ENCODE measurements around the gene GPR146.

Gene GPR146

DNA sequence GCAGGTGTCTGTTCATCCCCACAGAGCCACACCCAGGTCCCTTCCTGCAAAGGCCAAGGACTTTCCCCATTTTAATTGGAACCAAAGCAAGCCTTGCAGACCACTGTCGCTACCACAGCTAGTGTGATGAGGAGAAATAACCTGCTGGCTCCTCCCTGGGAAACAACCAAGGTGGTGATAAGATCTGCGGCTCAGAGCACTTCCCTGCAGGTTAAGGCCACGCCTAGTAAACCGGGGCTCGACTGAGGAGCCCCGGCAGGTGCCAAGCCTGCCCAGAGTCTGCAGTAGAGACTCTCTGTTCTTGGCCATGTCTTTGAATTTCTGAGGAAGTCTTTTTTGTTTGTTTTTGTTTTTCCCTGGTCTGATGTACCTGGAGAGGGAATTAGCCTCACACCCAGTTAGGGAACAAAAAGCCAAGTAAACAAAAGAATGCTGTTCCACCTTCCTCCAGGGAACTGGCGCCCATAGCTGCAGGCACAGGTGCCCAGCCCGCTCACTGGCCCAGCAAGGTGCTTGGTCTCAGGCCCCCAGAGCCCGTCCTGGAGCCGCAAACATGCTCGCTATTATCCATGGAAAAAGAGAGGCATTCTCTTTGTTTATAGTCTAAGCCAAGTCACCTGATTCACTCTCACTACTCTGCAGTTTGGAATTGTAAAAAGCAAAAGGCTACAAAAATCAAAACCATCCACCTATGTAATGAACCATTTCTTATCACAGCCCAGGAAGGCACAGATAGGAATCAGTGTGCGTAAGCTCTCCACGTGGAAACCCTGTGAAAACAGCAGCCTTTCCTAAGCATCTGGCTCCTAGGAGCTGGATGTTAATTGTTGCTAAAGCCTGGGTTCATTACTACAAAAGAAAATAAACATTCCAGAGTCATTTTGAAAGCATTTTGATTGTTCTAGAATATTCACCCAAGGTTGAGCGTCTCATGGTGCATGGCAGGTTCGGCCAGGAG is 2.7 kb downstream of the GPR146 start:
- DNase-seq, result no peak

DNA sequence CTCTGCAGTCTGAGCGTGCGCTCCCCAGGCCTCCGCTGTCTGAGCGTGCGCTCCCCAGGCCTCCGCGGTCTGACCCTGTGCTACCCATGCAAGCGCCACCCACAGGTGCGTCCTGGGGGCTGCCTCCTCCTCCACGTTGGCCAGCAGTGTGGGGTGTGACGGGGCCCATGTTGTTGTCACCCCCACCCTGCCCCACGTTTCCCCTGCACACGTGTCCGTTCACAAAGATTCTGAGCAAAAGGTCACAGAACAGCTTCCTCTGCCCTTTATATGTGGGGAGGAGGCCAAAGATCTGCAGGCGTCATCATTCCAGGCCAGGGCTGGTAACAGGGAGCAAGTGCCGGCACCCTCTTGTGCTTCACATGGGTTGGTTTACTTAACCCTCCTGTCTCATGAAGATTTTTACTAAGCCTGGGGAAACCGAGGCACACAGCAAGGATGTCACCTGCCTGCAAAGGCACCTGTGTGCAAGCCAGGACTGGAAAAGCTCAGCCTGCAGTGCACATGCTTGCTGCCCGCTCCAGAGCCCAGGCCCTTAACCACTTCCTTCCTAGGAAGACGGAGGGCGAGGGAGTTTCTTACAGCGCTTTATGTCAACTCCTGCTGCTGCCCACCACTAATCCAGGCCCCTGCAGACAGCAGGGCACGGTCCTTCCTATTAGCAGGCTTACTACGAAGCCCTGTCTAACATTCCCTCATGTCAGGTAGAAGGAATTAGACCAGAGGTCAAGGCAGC is 4.8 kb downstream of the GPR146 start:
- no peak for DNase-seq

- DNase-seq, result no peak
These were observed 5.5 kb downstream of the GPR146 start for GRCh38 chr7:1049801-1050200.

DNA sequence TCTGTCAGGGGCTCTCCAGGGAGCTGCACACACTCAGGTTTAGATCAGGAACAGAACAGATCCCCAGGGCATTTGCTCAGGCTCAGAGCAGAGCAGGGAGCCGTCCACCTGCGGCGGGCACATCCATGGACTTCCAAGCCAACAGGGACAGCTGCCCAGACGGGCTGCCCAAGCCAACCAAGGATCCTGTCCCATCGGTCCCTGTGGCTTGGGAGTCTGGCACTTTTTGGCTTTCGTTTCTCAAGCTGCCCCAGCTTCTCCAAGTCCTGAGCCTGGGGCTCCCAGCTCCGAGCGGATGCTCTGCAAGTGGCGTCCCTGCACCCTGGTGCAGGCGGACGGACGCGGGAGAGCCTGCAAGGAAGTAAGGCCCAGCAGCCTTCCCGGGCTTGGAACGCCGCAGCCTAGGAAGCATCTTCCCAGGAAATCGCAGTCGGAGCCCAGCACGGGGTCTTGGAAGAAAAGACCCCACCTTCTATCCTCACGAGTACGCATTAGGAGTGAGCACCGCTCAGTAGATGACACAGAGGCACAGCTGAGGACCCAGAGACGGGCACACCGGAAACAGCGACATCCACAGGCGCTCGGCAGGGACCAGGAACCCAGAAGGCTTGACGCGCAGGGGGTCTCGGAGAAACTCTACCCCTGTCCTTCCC is 6.0 kb downstream of the GPR146 start:
- DNase-seq, result no peak

- DNase-seq, result no peak
These were observed 6.8 kb downstream of the GPR146 start for GRCh38 chr7:1050956-1051690.

DNA sequence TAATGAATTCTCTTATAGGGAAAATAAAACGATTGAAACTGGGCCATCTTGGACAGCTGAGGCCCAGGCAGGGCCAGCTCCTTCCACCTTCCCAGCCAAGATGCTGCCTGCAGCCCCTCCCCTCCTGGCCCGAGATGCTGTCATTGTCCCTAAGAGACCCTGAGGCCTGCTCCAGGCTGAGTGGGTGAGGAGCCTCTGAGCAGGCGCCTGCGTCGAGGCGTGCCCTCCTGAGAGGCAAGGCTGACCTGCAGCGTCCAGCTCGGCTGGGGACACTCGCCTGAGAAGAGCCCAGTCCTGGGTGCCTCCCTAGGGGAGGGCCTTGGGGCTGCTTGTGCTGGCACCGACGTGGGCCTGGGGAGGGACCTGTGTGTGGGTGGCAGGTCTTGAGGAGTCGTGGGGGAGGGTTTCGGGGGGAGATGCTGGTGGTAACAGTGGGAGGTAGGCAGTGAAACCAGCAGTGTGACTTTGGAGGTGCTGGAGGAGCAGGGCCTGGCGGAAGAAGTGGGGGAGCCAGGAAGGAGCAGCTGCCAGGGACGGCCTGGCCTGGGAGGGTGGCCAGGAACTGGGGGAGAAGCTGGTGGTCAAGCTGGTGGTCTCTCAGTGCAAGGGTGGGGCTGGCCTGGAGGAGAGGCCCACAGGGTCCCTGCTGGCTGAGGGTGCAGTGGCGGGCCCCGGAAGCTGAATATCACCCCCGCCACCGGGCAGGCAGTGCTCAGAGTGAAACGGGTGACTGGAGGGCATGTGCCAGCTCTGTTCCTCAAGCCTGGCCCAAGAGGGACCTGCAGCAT is 7.9 kb downstream of the GPR146 start:
- no peak for DNase-seq

- no peak for DNase-seq
These were observed 8.7 kb downstream of the GPR146 start for GRCh38 chr7:1053002-1053411.

DNA sequence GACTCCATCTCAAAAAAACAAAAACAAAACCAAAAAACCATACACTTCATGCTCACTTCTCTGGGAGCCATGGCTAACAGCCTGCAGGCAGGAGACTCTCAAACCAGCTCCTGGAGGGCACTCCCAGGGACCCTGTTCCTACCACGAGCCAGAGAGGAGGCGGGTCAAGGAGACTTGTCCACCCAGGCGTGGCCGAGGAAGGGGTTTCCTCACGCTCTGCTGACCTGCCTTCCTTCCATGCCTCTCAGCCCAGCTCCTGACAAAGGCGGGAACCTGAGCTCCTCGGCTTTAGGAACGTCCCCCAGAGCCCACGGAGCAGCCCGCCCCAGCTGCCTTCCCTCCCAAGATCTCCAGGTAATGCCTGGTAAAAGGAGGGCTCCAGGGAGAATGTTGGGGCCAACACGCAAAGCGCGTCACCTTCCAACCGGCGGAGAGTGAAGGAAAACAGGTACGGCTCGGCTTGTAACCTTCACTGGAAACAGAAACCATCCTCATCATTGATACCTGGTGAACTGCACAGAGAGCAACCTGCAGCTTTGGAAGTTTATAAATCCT is 9.5 kb downstream of the GPR146 start:
- no peak for DNase-seq

- no peak for DNase-seq
These were observed 10.1 kb downstream of the GPR146 start for GRCh38 chr7:1054438-1054837.

- no peak for DNase-seq
These were observed 10.6 kb downstream of the GPR146 start for GRCh38 chr7:1054861-1055450.

DNA sequence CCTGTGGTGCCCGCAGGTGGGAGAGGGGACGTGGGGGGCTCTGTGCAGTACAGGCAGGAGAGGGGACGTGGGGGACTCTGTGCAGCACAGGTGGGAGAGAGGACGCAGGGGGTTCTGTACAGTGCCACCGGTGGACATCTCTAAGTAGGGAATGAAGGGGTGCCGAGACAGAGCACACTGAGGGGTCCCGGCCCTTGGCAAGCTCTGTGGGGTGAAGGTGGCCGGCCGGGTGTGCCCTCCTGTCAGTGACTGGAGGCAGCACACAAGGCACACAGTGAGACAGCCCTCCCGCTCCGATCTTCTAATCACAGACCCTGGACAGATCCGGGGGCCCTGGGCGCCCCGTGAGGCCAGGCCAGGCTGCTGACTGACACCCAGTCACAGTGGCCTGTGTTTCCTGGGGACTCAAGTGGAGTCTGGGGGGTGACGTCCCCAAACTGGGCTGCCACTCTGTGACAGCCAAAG is 11.2 kb downstream of the GPR146 start:
- no peak for DNase-seq

DNA sequence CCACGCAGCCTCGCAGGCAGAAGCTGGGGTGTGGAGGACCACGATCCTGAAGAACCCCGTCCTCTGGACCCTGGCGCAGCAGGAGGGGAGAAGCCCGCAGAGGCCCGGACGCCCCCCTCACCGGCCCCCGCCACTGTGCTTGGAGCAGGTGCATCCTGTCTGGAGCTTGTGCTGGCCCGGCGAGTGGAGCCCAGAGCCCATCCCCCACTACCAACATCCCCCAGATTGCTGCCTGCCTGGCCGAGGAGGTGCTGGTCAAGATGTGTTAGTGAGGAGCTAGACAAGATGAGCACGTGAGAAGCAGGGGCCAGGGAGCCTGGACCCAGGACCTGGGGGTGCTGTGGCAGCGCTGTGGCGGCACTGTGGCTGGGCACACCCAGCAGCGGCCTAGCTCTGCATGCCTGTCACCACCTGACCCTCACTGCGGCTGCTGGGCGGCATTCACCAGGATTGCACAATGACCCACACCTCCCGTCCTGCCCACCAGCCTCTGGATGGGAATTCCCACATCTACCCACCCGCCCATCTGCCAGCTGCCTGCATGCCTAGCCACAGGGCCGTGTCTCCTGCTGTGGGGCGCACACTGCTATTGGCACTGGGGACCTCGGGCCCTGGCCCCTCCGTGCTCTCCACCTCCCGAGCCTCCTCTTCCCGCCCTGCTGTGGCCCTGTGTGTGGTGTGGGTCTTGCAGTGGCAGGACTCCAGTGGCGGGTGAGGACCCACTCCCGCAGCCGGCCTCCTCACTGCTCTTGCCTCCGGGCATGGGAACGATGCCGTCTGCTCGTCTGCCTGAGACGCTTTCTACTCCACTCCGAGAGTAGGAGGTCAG is 11.8 kb downstream of the GPR146 start:
- DNase-seq, result no peak

- no peak for DNase-seq
These were observed 12.6 kb downstream of the GPR146 start for GRCh38 chr7:1056785-1057410.

- no peak for DNase-seq
These were observed 13.3 kb downstream of the GPR146 start for GRCh38 chr7:1057416-1058291.

- no peak for DNase-seq
These were observed 14.0 kb downstream of the GPR146 start for GRCh38 chr7:1058311-1058710.

DNA sequence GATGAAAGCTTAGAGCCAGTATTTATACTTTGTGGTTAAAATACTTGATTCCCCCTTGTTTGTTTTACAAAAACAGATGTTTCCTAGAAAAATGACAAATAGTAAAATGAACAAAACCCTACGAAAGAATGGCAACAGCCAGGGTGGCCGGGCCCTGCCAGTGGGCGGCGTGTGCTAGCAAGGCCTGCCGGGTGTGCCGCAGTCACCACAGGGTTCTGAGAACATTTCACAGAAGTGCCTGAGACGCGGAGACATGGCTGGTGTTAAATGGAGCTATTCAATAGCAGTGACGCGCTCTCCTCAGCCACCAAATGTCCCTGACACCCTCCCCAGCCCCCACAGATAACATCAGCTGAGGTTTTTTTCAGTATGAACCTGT is 14.5 kb downstream of the GPR146 start:
- no peak for DNase-seq

DNA sequence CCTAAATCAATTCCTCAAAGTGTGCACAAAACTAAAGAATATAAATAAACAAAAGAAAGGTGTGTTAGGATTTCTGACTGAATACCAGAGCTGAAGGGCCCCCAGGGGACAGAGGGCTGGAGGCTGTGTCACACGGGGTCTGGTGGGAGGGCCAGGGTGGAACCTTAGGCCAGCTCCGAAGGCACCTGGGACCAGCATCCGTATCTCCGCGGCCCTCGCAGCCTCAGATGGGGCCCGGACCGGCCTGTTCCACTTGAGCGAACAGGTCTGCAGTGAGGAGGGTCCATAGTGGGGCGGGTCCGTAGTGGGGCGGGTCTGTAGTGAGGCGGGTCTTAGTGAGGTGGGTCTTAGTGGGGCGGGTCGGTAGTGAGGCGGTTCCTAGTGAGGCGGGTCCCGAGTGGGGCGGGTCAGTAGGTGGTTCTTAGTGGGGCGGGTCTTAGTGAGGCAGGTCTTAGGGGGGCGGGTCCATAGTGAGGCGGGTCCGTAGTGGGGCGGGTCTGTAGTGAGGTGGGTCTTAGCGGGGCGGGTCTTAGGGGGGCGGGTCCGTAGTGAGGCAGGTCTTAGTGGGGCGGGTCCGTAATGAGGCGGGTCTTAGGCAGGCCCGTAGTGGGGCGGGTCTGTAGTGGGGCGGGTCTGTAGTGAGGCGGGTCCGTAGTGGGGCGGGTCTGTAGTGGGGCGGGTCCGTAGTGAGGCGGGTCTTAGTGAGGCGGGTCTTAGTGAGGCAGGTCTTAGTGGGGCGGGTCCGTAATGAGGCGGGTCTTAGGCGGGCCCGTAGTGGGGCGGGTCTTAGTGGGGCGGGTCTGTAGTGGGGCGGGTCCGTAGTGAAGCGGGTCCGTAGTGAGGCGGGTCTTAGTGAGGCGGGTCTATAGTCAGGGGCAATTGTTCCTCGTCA is 15.1 kb downstream of the GPR146 start:
- no peak for DNase-seq

Data from SHP77 treated with DMSO at 0.1 percent for 48 hours (cell line).